ENCODE results near the gene TCF4.

- TF ChIP-seq CSRNP3 (CRISPR knock-in tag; IDR thresholded peaks at IDR 0.05) (no peak), TOX (CRISPR knock-in tag; IDR thresholded peaks at IDR 0.05; ENCODE audit: borderline replicate concordance) (no peak), RARB (CRISPR knock-in tag; IDR thresholded peaks at IDR 0.05) (no peak), ZNF565 (CRISPR knock-in tag; conservative IDR thresholded peaks at IDR 0.05; ENCODE audit: low read depth) (no peak), ISL1 (CRISPR knock-in tag; IDR thresholded peaks at IDR 0.05) (no peak), ZFP3 (CRISPR knock-in tag; IDR thresholded peaks at IDR 0.05) (no peak), ZFP30 (CRISPR knock-in tag; IDR thresholded peaks at IDR 0.05) (no peak), BACH2 (CRISPR knock-in tag; IDR thresholded peaks at IDR 0.05; ENCODE audit: borderline replicate concordance) (no peak), PPARA (CRISPR knock-in tag; IDR thresholded peaks at IDR 0.05; ENCODE audit: borderline replicate concordance) (no peak), ESRRG (CRISPR knock-in tag; IDR thresholded peaks at IDR 0.05) (no peak), TCF4 (CRISPR knock-in tag; IDR thresholded peaks at IDR 0.05; ENCODE audit: borderline replicate concordance) (no peak), TSHZ2 (CRISPR knock-in tag; IDR thresholded peaks at IDR 0.05) (no peak), CREB5 (CRISPR knock-in tag; IDR thresholded peaks at IDR 0.05; ENCODE audit: low read depth) (no peak)
These were observed 143.5 kb downstream of the TCF4 start for GRCh38 chr18:55444536-55444935.

Measured in SK-N-SH treated with all-trans-retinoic acid at 6 μM for 48 hours (cell line).